ES-I3 (cell line): ENCODE measurements around the gene MGAT4B.

Source experiments
- H3K36me3 ChIP-seq: 2 replicates; pipeline ENCODE4 v1.6.1; 2013; ENCODE audit warnings: mild to moderate bottlenecking, low read length, control low read depth, moderate library complexity; ENCODE audit not compliant: insufficient read depth
- H3K4me1 ChIP-seq: 2 replicates; pipeline ENCODE4 v1.6.1; 2013; ENCODE audit warnings: mild to moderate bottlenecking, control low read depth, low read length; ENCODE audit not compliant: insufficient read depth
- H3K9ac ChIP-seq: 2 replicates; pipeline ENCODE4 v1.6.1; 2013; ENCODE audit warnings: low read depth, mild to moderate bottlenecking, low read length, moderate library complexity
- H3K9me3 ChIP-seq: 2 replicates; pipeline ENCODE4 v1.6.1; 2013; ENCODE audit warnings: mild to moderate bottlenecking, low read length, moderate library complexity; ENCODE audit not compliant: control insufficient read depth, insufficient read depth

The MGAT4B gene

DNA sequence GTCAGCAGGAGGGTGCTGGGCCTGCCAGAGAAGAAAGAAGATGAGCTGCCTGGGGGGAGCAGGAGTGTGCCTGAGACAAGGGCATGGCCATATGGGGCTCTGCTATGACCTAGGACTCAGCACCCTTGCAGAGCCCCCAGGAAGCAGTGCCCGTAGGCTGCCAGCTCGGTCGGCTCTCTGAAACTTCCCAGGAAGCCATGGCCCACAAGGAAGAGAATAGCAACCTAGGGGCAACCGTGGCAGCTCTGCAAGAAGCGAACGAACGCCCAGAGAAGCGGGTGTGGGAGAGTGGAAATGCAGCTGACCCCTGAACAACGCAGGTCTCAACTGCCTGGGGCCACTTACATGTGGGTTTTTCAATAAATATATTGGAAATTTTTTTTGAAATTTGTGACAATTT, 23.5 kb downstream of the MGAT4B start:
- Histone ChIP-seq H3K9ac (no peak overlapping the region), H3K9me3 (no peaks in the 10 kb centered on the region), H3K36me3 (no peaks in the 10 kb centered on the region), H3K4me1 (no peaks in the 10 kb centered on the region)

DNA sequence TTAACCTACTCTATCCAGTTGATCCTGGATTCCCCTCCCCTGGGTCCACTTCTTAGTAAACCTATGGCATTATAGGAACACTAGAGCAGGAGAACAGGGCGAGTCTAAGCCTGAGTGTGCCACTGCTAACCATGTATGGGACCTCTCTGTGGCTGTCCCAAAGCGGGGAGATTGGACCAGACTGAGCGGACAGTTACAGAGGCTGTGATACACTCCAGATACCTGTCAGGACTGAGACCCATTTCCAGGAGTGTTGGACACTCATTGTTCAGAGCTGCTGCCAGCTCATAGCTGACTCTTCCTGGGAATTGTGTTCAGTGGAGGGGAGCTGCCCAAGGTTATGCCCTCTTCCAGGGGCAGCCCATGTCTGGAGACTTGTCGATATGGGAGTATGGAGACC, 24.8 kb downstream of the MGAT4B start:
- Histone ChIP-seq H3K4me1 (no peaks in the 10 kb centered on the region), H3K9me3 (no peaks in the 10 kb centered on the region), H3K9ac (no peak overlapping the region), H3K36me3 (no peaks in the 10 kb centered on the region)

DNA sequence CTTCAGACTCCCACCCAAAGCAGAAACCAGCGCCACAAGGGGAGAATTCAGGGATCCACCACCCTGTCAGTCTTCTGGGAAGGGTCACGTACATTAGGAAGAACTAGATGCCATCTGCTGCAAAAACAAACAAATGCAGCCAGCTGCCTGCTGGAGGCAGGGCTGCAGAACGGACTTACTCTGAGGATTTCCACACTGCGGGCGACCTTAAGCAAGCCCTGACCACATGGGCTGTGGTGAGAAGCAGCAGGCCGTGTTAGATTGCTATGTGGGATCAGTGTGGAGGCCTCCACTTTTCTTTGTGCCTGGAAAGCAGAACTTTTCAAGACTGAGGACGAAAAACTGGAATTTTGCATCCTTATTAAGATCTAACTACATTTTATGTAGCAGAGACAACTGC, 26.3 kb downstream of the MGAT4B start:
- Histone ChIP-seq H3K9ac (no peak overlapping the region), H3K9me3 (no peaks in the 10 kb centered on the region), H3K4me1 (no peaks in the 10 kb centered on the region), H3K36me3 (peaks cover 9% of the 10 kb centered on the region; the same call in 1 of the 2 replicates)

DNA sequence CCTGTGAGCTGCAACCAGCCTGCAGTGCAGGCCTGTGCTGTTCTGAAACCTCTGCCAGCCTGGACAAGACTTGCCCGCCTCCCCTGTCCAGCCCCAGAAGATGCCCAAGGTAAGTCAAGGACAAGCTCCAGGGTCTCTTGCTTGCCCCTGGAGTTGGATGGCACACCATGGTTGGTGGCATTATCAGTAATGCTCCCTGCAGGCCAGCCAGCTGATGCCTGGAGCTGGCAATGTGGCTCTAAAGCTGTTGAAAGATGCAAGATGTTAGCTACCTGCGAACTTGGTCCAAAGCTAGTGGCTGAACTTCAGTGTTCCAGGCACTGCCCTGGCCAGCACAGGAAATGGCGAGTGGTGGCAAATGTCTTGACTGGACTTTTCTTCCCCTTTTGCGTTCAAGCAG, 26.8 kb downstream of the MGAT4B start:
- Histone ChIP-seq H3K9ac (no peak overlapping the region), H3K36me3 (peaks cover 9% of the 10 kb centered on the region; the same call in 1 of the 2 replicates), H3K9me3 (no peaks in the 10 kb centered on the region), H3K4me1 (no peaks in the 10 kb centered on the region)

GRCh38 chr5:179778591-179778990, 28.1 kb downstream of the MGAT4B start:
- no peaks in the 10 kb centered on the region for H3K4me1 ChIP-seq
- H3K36me3 ChIP-seq, result peaks cover 9% of the 10 kb centered on the region; the same call in 1 of the 2 replicates
- no peaks in the 10 kb centered on the region for H3K9me3 ChIP-seq
- H3K9ac ChIP-seq, result no peak overlapping the region

DNA sequence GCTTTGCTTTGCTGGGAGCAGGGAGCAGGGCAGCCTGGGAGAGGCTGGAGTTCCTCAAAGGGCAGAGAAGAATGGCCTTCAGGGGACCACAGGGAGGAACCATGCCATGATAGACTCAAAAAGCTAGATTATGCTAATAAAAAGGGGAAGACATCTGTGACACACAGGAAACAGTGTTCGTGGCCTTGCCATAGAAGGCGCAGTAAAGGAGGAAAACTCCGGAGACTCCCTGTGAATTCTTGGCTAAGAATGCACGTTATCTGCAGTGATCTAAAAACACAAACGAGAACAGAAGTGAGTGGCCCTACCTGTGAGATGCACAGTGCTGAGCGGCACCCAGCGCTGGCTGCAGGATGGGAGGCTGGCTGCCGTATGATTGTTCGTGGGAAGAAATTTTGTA, 28.8 kb downstream of the MGAT4B start:
- H3K9me3 ChIP-seq, result no peaks in the 10 kb centered on the region
- no peaks in the 10 kb centered on the region for H3K4me1 ChIP-seq
- no peak overlapping the region for H3K9ac ChIP-seq
- H3K36me3 ChIP-seq, result peaks cover 9% of the 10 kb centered on the region; the same call in 1 of the 2 replicates

- Histone ChIP-seq H3K9me3 (no peaks in the 10 kb centered on the region), H3K4me1 (no peaks in the 10 kb centered on the region), H3K36me3 (peaks cover 9% of the 10 kb centered on the region; the same call in 1 of the 2 replicates), H3K9ac (no peak overlapping the region)
These were observed 29.2 kb downstream of the MGAT4B start for GRCh38 chr5:179777456-179777855.

DNA sequence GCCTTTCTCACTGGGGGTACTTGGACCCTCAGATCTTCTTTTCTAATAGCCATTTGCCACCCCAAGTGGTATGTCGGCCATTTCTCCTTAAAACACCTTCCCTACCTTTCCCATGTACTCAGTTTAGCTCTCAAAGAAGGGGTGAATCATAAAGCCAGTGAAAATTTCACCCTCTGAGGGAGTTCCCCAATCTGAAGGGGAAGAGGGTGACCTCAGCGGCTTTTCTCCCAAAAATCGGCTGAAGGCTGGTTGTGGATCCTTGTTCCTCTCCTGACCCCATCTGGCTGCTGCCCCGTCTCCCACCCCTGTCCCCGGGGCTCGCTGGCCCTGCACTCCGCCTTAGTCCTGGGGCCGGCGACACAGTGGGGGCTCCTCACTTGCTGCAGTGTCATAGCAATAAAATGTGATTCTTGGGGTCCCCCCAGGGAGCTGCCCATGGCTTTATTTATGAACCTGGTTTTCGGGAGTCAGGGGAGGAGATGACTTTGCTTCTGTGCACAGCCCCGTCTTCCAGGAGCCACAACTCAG, 30.2 kb downstream of the MGAT4B start:
- Histone ChIP-seq H3K9ac (no peak overlapping the region), H3K9me3 (no peaks in the 10 kb centered on the region), H3K36me3 (peaks cover 12% of the 10 kb centered on the region; the same call in 1 of the 2 replicates), H3K4me1 (no peaks in the 10 kb centered on the region)

DNA sequence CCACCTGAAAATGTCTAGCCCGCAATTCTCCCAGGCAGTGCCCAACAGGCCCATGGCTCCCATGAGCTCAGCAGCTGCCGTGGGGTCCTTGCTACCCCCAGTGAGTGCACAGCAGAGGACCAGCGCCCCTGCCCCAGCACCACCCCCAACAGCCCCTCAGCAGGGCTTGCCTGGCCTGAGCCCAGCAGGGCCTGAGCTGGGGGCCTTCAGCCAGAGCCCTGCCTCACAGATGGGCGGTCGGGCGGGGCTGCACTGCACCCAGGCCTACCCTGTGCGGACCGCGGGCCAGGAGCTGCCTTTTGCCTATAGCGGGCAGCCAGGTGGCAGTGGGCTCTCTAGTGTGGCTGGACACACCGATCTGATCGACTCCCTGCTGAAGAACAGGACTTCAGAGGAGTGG, 32.2 kb downstream of the MGAT4B start:
- Histone ChIP-seq H3K4me1 (no peaks in the 10 kb centered on the region), H3K9ac (no peak overlapping the region), H3K36me3 (peaks cover 20% of the 10 kb centered on the region), H3K9me3 (no peaks in the 10 kb centered on the region)

- Histone ChIP-seq H3K36me3 (peaks cover 24% of the 10 kb centered on the region), H3K9me3 (no peaks in the 10 kb centered on the region), H3K4me1 (no peaks in the 10 kb centered on the region), H3K9ac (no peak overlapping the region)
These were observed 33.0 kb downstream of the MGAT4B start for GRCh38 chr5:179773686-179774040.

DNA sequence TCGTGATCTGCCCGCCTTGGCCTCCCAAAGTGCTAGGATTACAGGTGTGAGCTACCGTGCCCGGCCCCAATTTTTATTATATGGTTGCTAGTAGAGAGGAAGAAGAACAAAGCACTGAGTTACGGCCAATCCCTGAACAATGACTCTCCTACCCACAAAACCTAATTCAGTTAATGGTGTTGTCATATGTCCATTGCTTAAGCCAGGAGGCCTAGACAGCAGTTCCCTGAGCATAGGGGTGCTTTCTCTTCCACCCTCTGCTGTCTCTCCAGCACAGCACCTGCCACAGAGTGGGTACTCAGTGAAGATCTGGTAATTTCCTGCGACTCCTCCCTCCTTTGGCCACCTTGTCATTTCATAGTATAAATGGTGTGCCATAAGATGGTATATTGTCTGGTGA, 34.3 kb downstream of the MGAT4B start:
- no peak overlapping the region for H3K9ac ChIP-seq
- H3K36me3 ChIP-seq, result peaks cover 24% of the 10 kb centered on the region
- no peaks in the 10 kb centered on the region for H3K9me3 ChIP-seq
- H3K4me1 ChIP-seq, result no peaks in the 10 kb centered on the region

DNA sequence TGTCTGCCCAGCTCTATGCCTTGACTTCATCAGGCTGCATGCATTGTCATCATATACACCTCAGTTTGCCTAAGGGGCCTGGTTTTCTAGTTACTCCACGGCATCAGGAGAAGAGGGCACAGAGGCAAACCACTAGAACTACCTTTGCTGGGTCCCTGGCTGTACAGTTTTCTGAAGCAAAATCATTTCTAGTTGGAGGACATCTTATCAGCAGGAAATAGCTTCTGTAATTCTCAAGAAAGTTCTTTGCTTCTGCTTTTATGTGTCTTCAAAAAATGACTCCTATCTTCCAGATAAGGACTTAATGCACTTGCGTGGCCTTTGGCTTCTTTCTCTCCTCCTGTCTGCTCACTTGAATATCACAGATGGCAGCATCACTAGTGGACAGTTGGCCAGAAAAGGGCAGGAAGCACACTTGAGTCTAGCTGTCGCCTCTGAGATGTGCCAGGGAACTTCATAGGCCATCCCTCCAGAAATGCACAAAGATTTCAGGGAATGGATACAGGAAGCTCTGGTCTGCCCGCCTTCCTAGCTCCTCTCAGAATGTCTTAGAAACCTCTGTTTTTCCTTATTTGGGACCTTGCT, 35.3 kb downstream of the MGAT4B start:
- H3K4me1 ChIP-seq, result peaks cover 3% of the 10 kb centered on the region; the same call in 1 of the 2 replicates
- peaks cover 24% of the 10 kb centered on the region for H3K36me3 ChIP-seq
- H3K9me3 ChIP-seq, result no peaks in the 10 kb centered on the region
- H3K9ac ChIP-seq, result no peak overlapping the region

GRCh38 chr5:179769796-179770195, 36.9 kb downstream of the MGAT4B start:
- H3K9ac ChIP-seq, result no peak overlapping the region
- peaks cover 19% of the 10 kb centered on the region for H3K4me1 ChIP-seq
- no peaks in the 10 kb centered on the region for H3K9me3 ChIP-seq
- H3K36me3 ChIP-seq, result peaks cover 15% of the 10 kb centered on the region

GRCh38 chr5:179769271-179769670, 37.4 kb downstream of the MGAT4B start:
- Histone ChIP-seq H3K36me3 (peaks cover 15% of the 10 kb centered on the region), H3K4me1 (peaks cover 19% of the 10 kb centered on the region), H3K9ac (no peak overlapping the region), H3K9me3 (no peaks in the 10 kb centered on the region)

- Histone ChIP-seq H3K9ac (no peak overlapping the region), H3K4me1 (peaks cover 25% of the 10 kb centered on the region), H3K36me3 (peaks cover 15% of the 10 kb centered on the region), H3K9me3 (no peaks in the 10 kb centered on the region)
These were observed 38.2 kb downstream of the MGAT4B start for GRCh38 chr5:179768326-179769085.
